HG03103 (cell line): Measurements from ENCODE around the gene WSCD2.

Experiments used
- ATAC-seq: cut with Tn5 transposase; IDR thresholded peaks from one replicate; pipeline ENCODE4 v1.9.1; 2021; ENCODE audit warnings: low read depth; ENCODE audit not compliant: unreplicated experiment

WSCD2 gene

GRCh38 chr12:108106599-108106998 lies 22.5 kb upstream of the WSCD2 start:
- ATAC-seq, result no peak

GRCh38 chr12:108107293-108107692 lies 21.8 kb upstream of the WSCD2 start:
- ATAC-seq, result no peak

GRCh38 chr12:108109504-108109903 lies 19.6 kb upstream of the WSCD2 start:
- ATAC-seq, result no peak

- no peak for ATAC-seq
Observed at GRCh38 chr12:108109954-108110353, 19.1 kb upstream of the WSCD2 start.

- ATAC-seq, result no peak
Observed at GRCh38 chr12:108110844-108111243, 18.2 kb upstream of the WSCD2 start.

GRCh38 chr12:108112832-108113556 lies 16.1 kb upstream of the WSCD2 start:
- ATAC-seq, result no peak

- ATAC-seq, result no peak
Observed at GRCh38 chr12:108115123-108116121, 13.7 kb upstream of the WSCD2 start.

GRCh38 chr12:108116254-108116653 lies 12.8 kb upstream of the WSCD2 start:
- no peak for ATAC-seq

- no peak for ATAC-seq
Observed at GRCh38 chr12:108116699-108117098, 12.4 kb upstream of the WSCD2 start.

- ATAC-seq, result no peak
Observed at GRCh38 chr12:108117163-108117849, 11.8 kb upstream of the WSCD2 start.

GRCh38 chr12:108117902-108118301 lies 11.2 kb upstream of the WSCD2 start:
- ATAC-seq, result no peak

GRCh38 chr12:108119126-108119973 lies 9.7 kb upstream of the WSCD2 start:
- ATAC-seq, result no peak

- ATAC-seq, result no peak
Observed at GRCh38 chr12:108119974-108120862, 8.9 kb upstream of the WSCD2 start.

- ATAC-seq, result no peak
Observed at GRCh38 chr12:108120863-108121165, 8.3 kb upstream of the WSCD2 start.

- no peak for ATAC-seq
Observed at GRCh38 chr12:108121320-108121719, 7.8 kb upstream of the WSCD2 start.

- no peak for ATAC-seq
Observed at GRCh38 chr12:108121728-108122471, 7.2 kb upstream of the WSCD2 start.

- no peak for ATAC-seq
Observed at GRCh38 chr12:108122644-108123043, 6.4 kb upstream of the WSCD2 start.

- ATAC-seq, result no peak
Observed at GRCh38 chr12:108123402-108123801, 5.7 kb upstream of the WSCD2 start.

- no peak for ATAC-seq
Observed at GRCh38 chr12:108125073-108125472, 4.0 kb upstream of the WSCD2 start.
